ENCODE data around the gene C2CD2.

The C2CD2 gene

GRCh38 chr21:41869771-41870170, 84.0 kb downstream of the C2CD2 start:
- DNase-seq (ENCODE audit: low read depth in 1 of 2, low spot score in 1 of 2): no peak

- no peak for DNase-seq (ENCODE audit: low read depth in 1 of 2, low spot score in 1 of 2)
These were observed 85.6 kb downstream of the C2CD2 start for GRCh38 chr21:41868062-41868710.

- DNase-seq (ENCODE audit: low read depth in 1 of 2, low spot score in 1 of 2): no peak
These were observed 86.5 kb downstream of the C2CD2 start for GRCh38 chr21:41867313-41867712.

- no peak for DNase-seq (ENCODE audit: low read depth in 1 of 2, low spot score in 1 of 2)
These were observed 87.5 kb downstream of the C2CD2 start for GRCh38 chr21:41866274-41866809.

- no peak for DNase-seq (ENCODE audit: low read depth in 1 of 2, low spot score in 1 of 2)
These were observed 88.6 kb downstream of the C2CD2 start for GRCh38 chr21:41865002-41865777.

- no peak for DNase-seq (ENCODE audit: low read depth in 1 of 2, low spot score in 1 of 2)
These were observed 89.4 kb downstream of the C2CD2 start for GRCh38 chr21:41864311-41865001.

GRCh38 chr21:41863439-41863740, 90.4 kb downstream of the C2CD2 start:
- DNase-seq (ENCODE audit: low read depth in 1 of 2, low spot score in 1 of 2): no peak

GRCh38 chr21:41861987-41862386, 91.8 kb downstream of the C2CD2 start:
- no peak for DNase-seq (ENCODE audit: low read depth in 1 of 2, low spot score in 1 of 2)

- no peak for DNase-seq (ENCODE audit: low read depth in 1 of 2, low spot score in 1 of 2)
These were observed 92.6 kb downstream of the C2CD2 start for GRCh38 chr21:41861255-41861654.

GRCh38 chr21:41859297-41859980, 94.4 kb downstream of the C2CD2 start:
- DNase-seq (ENCODE audit: low read depth in 1 of 2, low spot score in 1 of 2): no peak

- DNase-seq (ENCODE audit: low read depth in 1 of 2, low spot score in 1 of 2): no peak
These were observed 95.1 kb downstream of the C2CD2 start for GRCh38 chr21:41858466-41859296.

GRCh38 chr21:41857771-41858300, 96.0 kb downstream of the C2CD2 start:
- DNase-seq (ENCODE audit: low read depth in 1 of 2, low spot score in 1 of 2): no peak

- no peak for DNase-seq (ENCODE audit: low read depth in 1 of 2, low spot score in 1 of 2)
These were observed 97.2 kb downstream of the C2CD2 start for GRCh38 chr21:41856572-41856971.

GRCh38 chr21:41854426-41854995, 99.3 kb downstream of the C2CD2 start:
- no peak for DNase-seq (ENCODE audit: low read depth in 1 of 2, low spot score in 1 of 2)

GRCh38 chr21:41852929-41853320, 100.9 kb downstream of the C2CD2 start:
- DNase-seq (ENCODE audit: low read depth in 1 of 2, low spot score in 1 of 2): no peak

- DNase-seq (ENCODE audit: low read depth in 1 of 2, low spot score in 1 of 2): no peak
These were observed 101.5 kb downstream of the C2CD2 start for GRCh38 chr21:41852151-41852928.

- DNase-seq (ENCODE audit: low read depth in 1 of 2, low spot score in 1 of 2): no peak
These were observed 102.6 kb downstream of the C2CD2 start for GRCh38 chr21:41851090-41851790.

GRCh38 chr21:41850085-41850484, 103.7 kb downstream of the C2CD2 start:
- DNase-seq (ENCODE audit: low read depth in 1 of 2, low spot score in 1 of 2): no peak
